Kidney (tissue), 14 donors: ENCODE measurements around the gene C2CD2. TPM values are rescaled to one million over a fixed set of nuclear protein-coding genes. Genes with fewer than 3 reads are reported as not detected.

Experiments used
- DNase-seq, 5 donors: peaks; one replicate each; pipeline ENCODE4 v3.0.0-alpha.2; 2013 to 2020
- FAIRE-seq: peaks from 2 replicates; lab custom pipeline; 2012; peaks lifted over from hg19 to GRCh38; lab: Jason Lieb, UNC
- H3K27ac ChIP-seq, 2 donors: one replicate each; pipeline ENCODE4 v1.7.0; 2013; ENCODE audit warnings: low read depth in 2 of 2, low read length in 2 of 2, inconsistent platforms in 1 of 2
- H3K27me3 ChIP-seq: one replicate; pipeline ENCODE4 v1.7.1; 2013; ENCODE audit warnings: low read length, inconsistent platforms; ENCODE audit not compliant: control insufficient read depth, insufficient read depth
- H3K36me3 ChIP-seq, 3 donors: one replicate each; pipeline versions ENCODE4 v1.7.0 to v1.7.1; 2013; ENCODE audit warnings: low read length in 3 of 3, control low read depth in 1 of 3, inconsistent platforms in 1 of 3; ENCODE audit not compliant: insufficient read depth in 3 of 3, control insufficient read depth in 2 of 3
- H3K4me1 ChIP-seq, 3 donors: one replicate each; pipeline versions ENCODE4 v1.7.0 to v1.7.1; 2013; ENCODE audit warnings: low read length in 3 of 3, inconsistent platforms in 1 of 3, low read depth in 1 of 3; ENCODE audit not compliant: control insufficient read depth in 2 of 3, insufficient read depth in 2 of 3
- H3K4me3 ChIP-seq, 3 donors: one replicate each; pipeline versions ENCODE4 v1.7.0 to v1.8.1; 2013; ENCODE audit warnings: low read length in 3 of 3, control low read depth in 1 of 3, inconsistent platforms in 1 of 3
- H3K9ac ChIP-seq, 3 donors: one replicate each; pipeline versions ENCODE4 v1.7.0 to v1.7.1; 2013; ENCODE audit warnings: low read length in 3 of 3, control low read depth in 1 of 3, inconsistent platforms in 1 of 3
- H3K9me3 ChIP-seq, 3 donors: one replicate each; pipeline versions ENCODE4 v1.7.0 to v1.7.1; 2013; ENCODE audit warnings: low read length in 3 of 3, control low read depth in 1 of 3, inconsistent platforms in 1 of 3; ENCODE audit not compliant: control insufficient read depth in 2 of 3, insufficient read depth in 1 of 3
- CTCF ChIP-seq: IDR thresholded peaks from 3 replicates; pipeline ENCODE4 v1.5.1; 2012; ENCODE audit warnings: mild to moderate bottlenecking, moderate library complexity, borderline replicate concordance; ENCODE audit not compliant: insufficient read depth; ENCODE audit errors: extremely low read depth
- intact Hi-C: fragments of 100-400 bp; cut with DNase I; formaldehyde crosslinking; loops from one replicate; pipeline ENCODE4 v1.11.1; 2022
- polyA plus RNA-seq: library from polyadenylated mRNA; stranded (reverse); fragments of 350-450 nt; fragmentation: Illumina TruSeq; extraction: RNeasy Lipid Tissue Mini Kit (QIAGEN cat#74804); gene quantifications from one replicate; pipeline ENCODE4 v1.2.3, GENCODE V29; 2014; ENCODE audit warnings: low read depth, low replicate concordance; ENCODE audit not compliant: insufficient read depth
- total RNA-seq: library from RNA; stranded (reverse); fragmentation: NEBNext Ultra II Directional; extraction: Animal tissue kit (Norgen Biotek cat#: 25700); gene quantifications from one replicate; pipeline ENCODE4 v1.2.1, GENCODE V29; 2021
- donor health status: control.
- donor health status: control.
- donor health status: control.
- donor health status: control.
- donor health status: control.
- donor health status: DM: yes; HTN: yes; CAD: no.
- donor health status: Normal renal cell carcinoma (clear cell type).

Gene C2CD2
- total and polyA plus RNA-seq, 2 donors from 2014 or later = 7.6 to 25.6 TPM

GRCh38 chr21:41864311-41865001, 89.4 kb downstream of the C2CD2 start:
- H3K9me3 ChIP-seq = no peaks in the 10 kb centered on the region
- no peak overlapping the region for H3K27ac ChIP-seq
- DNase-seq (no peak), FAIRE-seq (no peak)
- intact Hi-C loops = no loop called here
- no peaks in the 10 kb centered on the region for H3K4me1 ChIP-seq
- H3K27me3 ChIP-seq = no peaks in the 10 kb centered on the region
- no peak for TF ChIP-seq CTCF
- H3K36me3 ChIP-seq = no peaks in the 10 kb centered on the region
- H3K4me3 ChIP-seq = no peak overlapping the region
- H3K9ac ChIP-seq = no peak overlapping the region

GRCh38 chr21:41863439-41863740, 90.4 kb downstream of the C2CD2 start:
- Histone ChIP-seq H3K4me3 (no peak overlapping the region), H3K9ac (no peak overlapping the region), H3K27ac (no peak overlapping the region), H3K36me3 (no peaks in the 10 kb centered on the region), H3K4me1 (no peaks in the 10 kb centered on the region), H3K27me3 (no peaks in the 10 kb centered on the region), H3K9me3 (no peaks in the 10 kb centered on the region)
- no peak for TF ChIP-seq CTCF
- FAIRE-seq (no peak), DNase-seq (no peak)
- intact Hi-C loops = no loop called here

- DNase-seq (peak in 1 of 5 donors; percentile 40), FAIRE-seq (no peak)
- no peak overlapping the region for H3K27ac ChIP-seq
- no peak overlapping the region for H3K4me3 ChIP-seq
- no peaks in the 10 kb centered on the region for H3K4me1 ChIP-seq
- no peak for TF ChIP-seq CTCF
- no peaks in the 10 kb centered on the region for H3K27me3 ChIP-seq
- no peak overlapping the region for H3K9ac ChIP-seq
- no peaks in the 10 kb centered on the region for H3K9me3 ChIP-seq
- intact Hi-C loops = no loop called here
- peaks cover 0 to under 1% (median 0%) of the 10 kb centered on the region in 3 donors for H3K36me3 ChIP-seq
Measured at GRCh38 chr21:41861987-41862386, 91.8 kb downstream of the C2CD2 start.

GRCh38 chr21:41861255-41861654, 92.6 kb downstream of the C2CD2 start:
- no peak overlapping the region for H3K9ac ChIP-seq
- no peak for TF ChIP-seq CTCF
- intact Hi-C loops = no loop called here
- H3K4me3 ChIP-seq = no peak overlapping the region
- no peaks in the 10 kb centered on the region for H3K9me3 ChIP-seq
- H3K36me3 ChIP-seq = peaks cover 0 to 5% (median 0%) of the 10 kb centered on the region in 3 donors
- H3K4me1 ChIP-seq = no peaks in the 10 kb centered on the region
- no peak for DNase-seq
- no peak overlapping the region for H3K27ac ChIP-seq
- H3K27me3 ChIP-seq = no peaks in the 10 kb centered on the region
- FAIRE-seq = no peak
